DND-41 (cell line): ENCODE data around the gene DNM3.

Experiments
- EZH2 ChIP-seq: IDR thresholded peaks from 3 replicates; pipeline ENCODE4 v1.6.1; 2012; ENCODE audit warnings: borderline replicate concordance, low read depth, mild to moderate bottlenecking, moderate library complexity, low read length, inconsistent platforms; ENCODE audit not compliant: severe bottlenecking
- TF ChIP-seq, protein P1 (sequence below): IDR thresholded peaks from 2 replicates; pipeline ENCODE4 v1.5.1; 2012; ENCODE audit warnings: borderline replicate concordance, low read length, moderate library complexity, mild to moderate bottlenecking; ENCODE audit not compliant: poor library complexity, severe bottlenecking; ENCODE audit errors: extremely low read depth

DNA sequence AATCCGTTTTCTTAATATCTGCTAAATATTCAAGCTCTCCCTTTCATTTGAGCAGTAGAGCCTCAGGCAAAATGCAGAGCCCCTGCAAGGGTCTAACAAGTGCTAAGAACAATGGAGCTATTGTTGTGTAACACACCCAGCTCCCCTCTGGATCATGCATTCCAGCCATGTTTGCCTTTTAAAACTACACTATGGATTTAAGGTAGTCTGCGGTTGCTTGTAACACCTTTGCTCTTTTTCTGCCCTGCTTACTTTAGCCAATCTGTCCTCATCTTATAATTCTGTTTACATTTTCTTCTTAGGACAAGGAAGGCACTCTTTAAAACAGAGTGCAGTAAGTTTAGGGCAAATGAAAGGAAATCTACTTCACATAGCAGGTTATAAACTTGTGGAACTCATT, 519.2 kb downstream of the DNM3 start:
- TF ChIP-seq, protein P1, sequence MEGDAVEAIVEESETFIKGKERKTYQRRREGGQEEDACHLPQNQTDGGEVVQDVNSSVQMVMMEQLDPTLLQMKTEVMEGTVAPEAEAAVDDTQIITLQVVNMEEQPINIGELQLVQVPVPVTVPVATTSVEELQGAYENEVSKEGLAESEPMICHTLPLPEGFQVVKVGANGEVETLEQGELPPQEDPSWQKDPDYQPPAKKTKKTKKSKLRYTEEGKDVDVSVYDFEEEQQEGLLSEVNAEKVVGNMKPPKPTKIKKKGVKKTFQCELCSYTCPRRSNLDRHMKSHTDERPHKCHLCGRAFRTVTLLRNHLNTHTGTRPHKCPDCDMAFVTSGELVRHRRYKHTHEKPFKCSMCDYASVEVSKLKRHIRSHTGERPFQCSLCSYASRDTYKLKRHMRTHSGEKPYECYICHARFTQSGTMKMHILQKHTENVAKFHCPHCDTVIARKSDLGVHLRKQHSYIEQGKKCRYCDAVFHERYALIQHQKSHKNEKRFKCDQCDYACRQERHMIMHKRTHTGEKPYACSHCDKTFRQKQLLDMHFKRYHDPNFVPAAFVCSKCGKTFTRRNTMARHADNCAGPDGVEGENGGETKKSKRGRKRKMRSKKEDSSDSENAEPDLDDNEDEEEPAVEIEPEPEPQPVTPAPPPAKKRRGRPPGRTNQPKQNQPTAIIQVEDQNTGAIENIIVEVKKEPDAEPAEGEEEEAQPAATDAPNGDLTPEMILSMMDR = no peak
- TF ChIP-seq EZH2 = no peak
